Trophoblast cell (in vitro differentiated cells and primary cell): ENCODE measurements around the gene HIC2.
"Not testable (repeated sequence)": the region's sequence is repeated elsewhere in the genome, so short reads cannot be mapped to it uniquely, and the experiment has no call there.

Source experiments
- DNase-seq, 2 donors: peaks; one replicate each; pipeline ENCODE4 v3.0.0-alpha.2; 2016
- H2AFZ ChIP-seq: 2 replicates; pipeline ENCODE4 v1.6.1; 2013; ENCODE audit warnings: low read length, moderate library complexity, mild to moderate bottlenecking; ENCODE audit not compliant: insufficient read depth, poor library complexity
- H2AK5ac ChIP-seq: 2 replicates; pipeline ENCODE4 v1.6.1; 2013; ENCODE audit warnings: mild to moderate bottlenecking, low read length
- H2BK120ac ChIP-seq: 2 replicates; pipeline ENCODE4 v1.6.1; 2013; ENCODE audit warnings: low read length, mild to moderate bottlenecking, moderate library complexity; ENCODE audit not compliant: insufficient read depth, poor library complexity
- H2BK12ac ChIP-seq: 2 replicates; pipeline ENCODE4 v1.6.1; 2013; ENCODE audit warnings: mild to moderate bottlenecking, low read length, moderate library complexity
- H2BK5ac ChIP-seq: 2 replicates; pipeline ENCODE4 v1.6.1; 2013; ENCODE audit warnings: low read length, low read depth, moderate library complexity, mild to moderate bottlenecking; ENCODE audit not compliant: poor library complexity
- H3K14ac ChIP-seq: 2 replicates; pipeline ENCODE4 v1.6.1; 2013; ENCODE audit warnings: mild to moderate bottlenecking, low read length
- H3K18ac ChIP-seq: 2 replicates; pipeline ENCODE4 v1.6.1; 2013; ENCODE audit warnings: mild to moderate bottlenecking, low read length
- H3K23ac ChIP-seq: 2 replicates; pipeline ENCODE4 v1.6.1; 2013; ENCODE audit warnings: low read length
- H3K27ac ChIP-seq: 2 replicates; pipeline ENCODE4 v1.5.1; 2013; ENCODE audit warnings: low read depth, mild to moderate bottlenecking, inconsistent platforms, low read length, moderate library complexity
- H3K27me3 ChIP-seq: 2 replicates; pipeline ENCODE4 v1.6.1; 2013; ENCODE audit warnings: inconsistent platforms, mild to moderate bottlenecking, low read length, moderate library complexity; ENCODE audit not compliant: insufficient read depth
- H3K36me3 ChIP-seq, 2 experiments: 1 replicate in 1 of 2; 2 replicates in 1 of 2; pipeline ENCODE4 v1.6.1; 2013; ENCODE audit warnings: low read length in 2 of 2, mild to moderate bottlenecking in 2 of 2, moderate library complexity in 1 of 2; ENCODE audit not compliant: insufficient read depth in 2 of 2, control insufficient read depth in 1 of 2
- H3K4ac ChIP-seq: 2 replicates; pipeline ENCODE4 v1.6.1; 2013; ENCODE audit warnings: low read depth, mild to moderate bottlenecking, low read length, moderate library complexity
- H3K4me1 ChIP-seq, 2 experiments: 1 replicate in 1 of 2; 2 replicates in 1 of 2; pipeline ENCODE4 v1.6.1; 2013; ENCODE audit warnings: low read length in 2 of 2, mild to moderate bottlenecking in 2 of 2, moderate library complexity in 1 of 2; ENCODE audit not compliant: insufficient read depth in 2 of 2, control insufficient read depth in 1 of 2
- H3K4me2 ChIP-seq: 2 replicates; pipeline ENCODE4 v1.6.1; 2013; ENCODE audit warnings: inconsistent platforms, mild to moderate bottlenecking, low read length, moderate library complexity
- H3K4me3 ChIP-seq: 2 replicates; pipeline ENCODE4 v1.5.1; 2013; ENCODE audit warnings: mild to moderate bottlenecking, low read depth, low read length, inconsistent platforms
- H3K79me1 ChIP-seq: one replicate; pipeline ENCODE4 v1.6.1; 2013; ENCODE audit warnings: low read length
- H3K79me2 ChIP-seq: 2 replicates; pipeline ENCODE4 v1.6.1; 2013; ENCODE audit warnings: low read length, mild to moderate bottlenecking; ENCODE audit not compliant: control insufficient read depth, insufficient read depth, poor library complexity
- H3K9ac ChIP-seq: 2 replicates; pipeline ENCODE4 v1.6.1; 2013; ENCODE audit warnings: mild to moderate bottlenecking, low read length
- H3K9me3 ChIP-seq: 2 replicates; pipeline ENCODE4 v1.6.1; 2013; ENCODE audit warnings: low read depth, mild to moderate bottlenecking, control low read depth, inconsistent platforms, low read length; ENCODE audit not compliant: insufficient read depth
- H4K12ac ChIP-seq: 2 replicates; pipeline ENCODE4 v1.6.1; 2013; ENCODE audit warnings: low read depth, mild to moderate bottlenecking, low read length, moderate library complexity
- H4K8ac ChIP-seq: 2 replicates; pipeline ENCODE4 v1.6.1; 2013; ENCODE audit warnings: low read depth, mild to moderate bottlenecking, low read length, moderate library complexity
- H4K91ac ChIP-seq: one replicate; pipeline ENCODE4 v1.6.1; 2013; ENCODE audit warnings: low read depth, mild to moderate bottlenecking, low read length, moderate library complexity
- WGBS: extraction: QIAGEN DNeasy Blood & Tissue Kit; methylation state at CpG from one replicate; pipeline ENCODE4 v1.1.7; 2013; ENCODE audit warnings: missing lambda C conversion rate; ENCODE audit not compliant: insufficient read length, insufficient coverage; ENCODE audit errors: extremely low coverage; 5-methylcytosine and 5-hydroxymethylcytosine counted together

The HIC2 gene

DNA sequence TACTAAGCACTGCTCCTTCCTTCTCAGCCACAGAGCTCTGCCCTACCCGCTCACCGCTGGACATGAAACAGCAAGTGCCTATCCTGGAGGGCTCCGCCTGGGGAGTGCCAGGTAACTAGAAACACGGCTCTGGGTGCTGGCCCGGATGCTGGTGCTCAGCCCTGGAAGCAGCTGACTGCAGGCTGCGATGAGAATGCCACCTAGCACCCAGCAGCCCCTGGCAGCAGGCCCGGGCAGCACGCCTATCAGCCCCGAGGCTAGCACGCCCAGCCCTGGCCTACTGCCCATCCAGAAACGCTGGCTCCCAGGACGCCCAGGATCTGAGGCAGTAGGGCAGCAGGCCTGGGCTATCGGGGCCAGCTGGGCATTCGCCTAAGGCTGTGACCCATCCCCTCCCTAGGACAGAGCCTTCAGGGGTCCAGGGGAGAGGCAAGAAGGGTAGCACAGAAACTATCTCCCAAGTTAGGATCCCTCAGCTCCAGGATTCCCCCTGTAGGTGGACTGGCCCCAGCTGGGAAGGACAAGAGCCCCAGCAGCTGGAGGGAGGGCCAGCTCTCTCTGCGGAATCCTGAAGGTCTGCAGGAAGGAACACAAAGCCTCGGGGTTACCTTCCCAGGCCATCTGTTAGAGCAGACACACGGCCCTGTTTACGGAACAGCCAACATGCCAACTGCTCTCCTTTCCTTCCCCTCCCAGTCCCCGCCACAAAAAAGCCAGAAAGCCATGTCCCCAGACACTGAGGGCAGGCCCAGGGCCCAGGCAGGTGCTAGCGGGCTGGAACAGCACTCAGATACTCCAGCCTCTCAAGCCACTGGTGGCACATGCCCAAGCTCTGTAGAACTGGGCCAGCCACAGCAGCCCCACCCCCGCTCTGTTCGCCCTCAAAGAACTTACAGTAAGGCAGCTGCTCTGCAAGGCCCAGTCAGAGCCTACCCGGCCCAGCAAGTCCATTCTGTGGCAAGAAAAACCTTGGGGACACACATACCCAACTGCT is 76.9 kb downstream of the HIC2 start:
- WGBS = no CpG with 5 or more reads among the region's 23 CpGs

DNA sequence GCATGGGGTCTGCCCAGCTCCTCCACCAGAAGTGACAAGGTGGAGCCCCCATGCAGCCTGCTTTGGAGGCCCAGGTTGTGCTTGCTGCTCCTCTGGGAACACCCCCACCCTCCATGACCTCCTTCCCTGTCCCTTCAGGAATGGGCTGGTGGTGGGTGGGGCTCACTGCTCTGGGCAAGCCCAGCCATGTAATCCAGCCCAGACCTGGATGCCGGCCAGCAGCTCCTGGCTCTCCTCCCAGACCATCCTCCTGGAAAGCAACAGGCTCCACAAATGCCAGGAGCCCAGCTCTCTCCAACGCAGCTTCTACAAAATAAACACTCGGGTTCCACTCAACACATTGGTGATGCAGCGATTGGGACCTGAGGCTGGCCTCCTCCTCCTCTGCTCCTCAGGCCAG is 80.8 kb downstream of the HIC2 start:
- WGBS = no CpG with 5 or more reads among the region's 4 CpGs
- not testable (repeated sequence) for H4K12ac ChIP-seq, H3K23ac ChIP-seq, H4K91ac ChIP-seq, H2AK5ac ChIP-seq, H3K4me2 ChIP-seq, H3K18ac ChIP-seq, H3K79me1 ChIP-seq, H3K27me3 ChIP-seq, H3K4me1 ChIP-seq, H3K4ac ChIP-seq, H3K9me3 ChIP-seq, H2BK5ac ChIP-seq, H2AFZ ChIP-seq, H3K36me3 ChIP-seq, H3K4me3 ChIP-seq, H3K9ac ChIP-seq, H2BK120ac ChIP-seq, H2BK12ac ChIP-seq, H4K8ac ChIP-seq, H3K27ac ChIP-seq, H3K14ac ChIP-seq, H3K79me2 ChIP-seq, DNase-seq

More for the DNA sequence above, 76.9 kb downstream of the HIC2 start:
- DNase-seq, H4K91ac ChIP-seq, H3K9me3 ChIP-seq, H3K79me1 ChIP-seq, H3K23ac ChIP-seq, H3K4me2 ChIP-seq, H3K79me2 ChIP-seq, H2AK5ac ChIP-seq, H3K14ac ChIP-seq, H3K4me3 ChIP-seq, H3K36me3 ChIP-seq, H3K4me1 ChIP-seq, H3K27ac ChIP-seq, H3K4ac ChIP-seq, H4K12ac ChIP-seq, H2AFZ ChIP-seq, H3K27me3 ChIP-seq, H2BK12ac ChIP-seq, H3K9ac ChIP-seq, H2BK120ac ChIP-seq, H2BK5ac ChIP-seq, H4K8ac ChIP-seq, H3K18ac ChIP-seq: not testable (repeated sequence)

DNA sequence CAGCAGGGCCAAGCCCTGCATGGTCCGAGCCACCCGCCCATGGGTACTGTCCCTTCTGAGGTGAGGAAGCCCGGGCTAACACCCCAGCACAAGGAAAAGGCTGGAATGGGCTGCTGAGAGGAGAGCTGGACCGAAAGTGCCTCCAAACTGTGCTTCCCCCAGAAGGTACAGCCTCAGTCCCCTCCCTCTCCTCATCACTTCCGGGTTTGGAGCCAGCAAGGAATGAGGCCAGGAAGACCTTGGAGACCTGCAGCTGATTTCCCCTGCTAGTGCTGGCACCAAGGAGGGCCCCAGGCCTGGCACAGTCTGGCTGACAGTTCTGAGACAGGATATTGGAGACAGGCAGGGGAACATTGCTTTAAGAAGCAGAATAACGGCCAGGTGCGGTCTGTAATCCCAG is 81.3 kb downstream of the HIC2 start:
- H3K27ac ChIP-seq, H2BK120ac ChIP-seq, H3K9me3 ChIP-seq, H2BK12ac ChIP-seq, H4K91ac ChIP-seq, H3K4ac ChIP-seq, H3K18ac ChIP-seq, H3K36me3 ChIP-seq, H4K12ac ChIP-seq, H3K79me2 ChIP-seq, H3K23ac ChIP-seq, H2AFZ ChIP-seq, H3K4me3 ChIP-seq, H3K14ac ChIP-seq, H4K8ac ChIP-seq, H2AK5ac ChIP-seq, H3K27me3 ChIP-seq, H2BK5ac ChIP-seq, DNase-seq, H3K4me1 ChIP-seq, H3K79me1 ChIP-seq, H3K9ac ChIP-seq, H3K4me2 ChIP-seq: not testable (repeated sequence)
- WGBS = no CpG with 5 or more reads among the region's 7 CpGs

DNA sequence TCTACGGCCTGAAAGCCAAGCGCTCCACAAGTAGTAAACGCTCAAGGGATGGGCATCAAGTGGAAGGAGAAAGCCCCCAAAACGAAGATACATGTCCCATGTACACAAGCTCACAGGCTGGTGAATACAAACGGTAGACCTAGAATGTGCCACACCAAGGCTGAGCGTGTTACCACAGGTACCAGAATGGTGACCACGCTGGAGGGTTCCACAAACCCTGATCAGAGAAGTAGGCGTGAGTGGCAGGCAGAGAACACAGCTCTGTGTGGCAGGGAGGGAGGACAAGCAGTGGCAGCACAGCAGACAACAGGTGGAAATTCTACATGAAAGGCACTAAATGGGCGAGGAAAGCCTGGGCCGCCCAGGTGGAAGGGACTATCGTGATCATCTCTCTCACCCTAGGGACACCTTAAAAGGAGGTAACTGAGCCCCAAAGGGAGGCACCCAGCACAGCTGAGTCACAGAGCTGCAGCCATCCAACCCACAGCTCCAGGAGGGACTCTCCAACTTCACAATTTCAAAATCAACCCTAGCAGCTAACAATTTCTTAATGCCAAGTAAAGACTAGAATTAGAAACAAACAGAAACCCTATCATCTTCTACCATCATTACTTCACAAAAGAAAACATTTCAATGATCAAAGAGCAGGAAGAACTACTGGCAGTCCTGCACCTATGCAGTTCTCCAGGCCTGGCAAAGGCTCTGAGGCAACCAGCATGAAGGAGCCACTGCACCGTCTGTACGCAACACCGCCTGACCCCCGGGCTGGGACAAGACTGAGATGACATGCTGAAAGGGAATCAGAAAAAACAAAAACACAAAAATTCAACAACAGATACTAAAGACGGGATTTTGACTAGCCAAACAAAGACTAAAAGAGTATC is 82.7 kb downstream of the HIC2 start:
- H2BK12ac ChIP-seq, H2BK5ac ChIP-seq, H3K79me1 ChIP-seq, H3K36me3 ChIP-seq, H2AK5ac ChIP-seq, H4K12ac ChIP-seq, H3K23ac ChIP-seq, H3K9ac ChIP-seq, H2BK120ac ChIP-seq, H3K4me1 ChIP-seq, H4K8ac ChIP-seq, DNase-seq, H3K18ac ChIP-seq, H3K27ac ChIP-seq, H3K4me3 ChIP-seq, H3K14ac ChIP-seq, H3K79me2 ChIP-seq, H4K91ac ChIP-seq, H3K27me3 ChIP-seq, H2AFZ ChIP-seq, H3K4me2 ChIP-seq, H3K9me3 ChIP-seq, H3K4ac ChIP-seq: not testable (repeated sequence)
- no CpG with 5 or more reads among the region's 16 CpGs for WGBS
